ENCODE measurements around the gene ASAP2. TPM values are rescaled to one million over a fixed set of nuclear protein-coding genes. Genes with fewer than 3 reads are reported as not detected.

The ASAP2 gene
- polyA plus RNA-seq, 1 donor = 18.8 TPM

- DNase-seq = no peak
Observed at GRCh38 chr2:9232166-9232479, 25.5 kb downstream of the ASAP2 start.

GRCh38 chr2:9232886-9233285 lies 26.3 kb downstream of the ASAP2 start:
- DNase-seq = no peak

DNA sequence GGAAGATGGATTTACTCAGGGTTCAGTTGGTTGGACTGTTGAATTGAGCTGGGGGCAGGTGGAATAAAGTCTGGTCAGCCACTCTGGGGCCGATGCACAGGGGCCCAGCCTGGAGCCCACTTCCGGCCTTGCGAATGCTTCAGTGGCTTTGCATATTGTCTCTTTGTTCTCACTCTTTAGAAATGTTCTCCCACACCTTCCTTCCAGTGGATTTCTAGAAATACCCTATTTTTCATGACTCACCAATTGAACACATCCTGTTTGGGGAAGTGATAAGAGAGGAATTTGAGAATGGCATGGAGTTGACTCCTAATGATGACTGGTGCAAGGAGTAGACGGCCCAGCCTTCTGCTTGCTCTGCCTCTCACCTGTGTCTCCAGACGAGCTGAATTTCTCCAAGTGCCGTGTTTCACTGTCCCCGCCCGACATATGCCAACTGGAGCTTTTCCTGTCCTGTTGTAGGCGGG lies 28.1 kb downstream of the ASAP2 start:
- no peak for DNase-seq

DNA sequence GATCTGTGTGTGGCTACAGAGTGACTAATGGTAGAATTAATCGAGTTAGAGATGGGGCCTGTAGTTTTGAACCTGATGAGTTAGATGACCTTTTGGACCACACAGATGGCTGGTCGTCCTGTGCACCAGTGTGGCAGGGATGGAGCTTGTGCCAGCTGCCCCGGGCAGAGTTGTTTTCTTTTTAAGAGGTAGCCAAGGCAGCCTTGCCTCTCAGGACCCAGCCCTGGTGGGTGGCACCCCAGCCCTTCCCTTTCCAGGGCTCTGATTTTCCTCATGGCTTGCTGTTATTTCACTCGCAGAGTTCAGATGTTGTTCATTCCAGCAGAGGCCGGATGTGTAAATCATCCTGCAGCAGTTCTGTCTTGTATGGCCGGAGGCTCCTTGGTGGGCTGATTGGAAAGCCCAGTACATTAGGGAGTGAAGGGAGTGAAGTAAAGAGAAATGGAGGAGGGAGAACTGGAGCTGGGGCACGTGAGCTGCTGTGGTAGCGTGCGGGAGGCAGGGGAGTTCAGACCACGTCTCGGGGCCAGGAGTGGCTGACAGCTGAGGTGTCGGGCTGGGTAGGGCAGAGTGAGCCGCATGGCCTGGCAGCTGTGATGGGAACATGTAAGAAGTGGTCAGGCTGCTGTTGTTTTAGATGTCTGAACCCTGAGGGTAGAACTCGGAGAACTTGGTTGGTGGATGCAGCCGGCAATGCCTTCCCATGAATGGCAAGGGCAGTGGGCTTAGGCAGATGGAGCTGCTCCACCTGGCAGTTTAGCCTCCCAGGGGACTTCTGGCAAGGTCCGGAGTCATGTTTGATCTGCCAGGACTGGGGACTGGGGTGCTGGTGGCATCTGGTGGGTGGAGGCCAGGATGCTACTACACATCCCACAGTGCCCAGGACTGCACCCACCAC lies 28.8 kb downstream of the ASAP2 start:
- peak; percentile 50 for DNase-seq

- no peak for DNase-seq
Observed at GRCh38 chr2:9236045-9236344, 29.4 kb downstream of the ASAP2 start.

DNA sequence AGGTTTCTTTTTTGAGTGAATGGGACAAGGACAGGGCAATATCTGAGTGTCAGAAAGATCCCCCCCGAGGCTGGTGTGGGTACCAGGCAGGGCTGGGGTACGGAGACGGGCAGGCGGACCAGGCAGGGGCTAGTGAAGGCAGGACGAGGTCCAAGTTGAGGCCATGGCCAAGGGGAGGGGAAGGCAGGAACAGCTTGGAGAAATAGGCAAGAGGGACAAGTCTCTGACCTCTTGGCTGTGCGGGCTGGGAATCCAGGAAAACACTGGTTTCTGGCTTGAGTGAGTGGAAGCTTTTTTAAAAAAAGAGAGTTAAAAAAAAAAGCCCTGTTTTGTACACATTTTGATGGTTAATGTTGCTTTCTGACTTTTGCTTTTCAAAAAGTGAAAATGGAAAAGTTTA lies 30.3 kb downstream of the ASAP2 start:
- no peak for DNase-seq

- DNase-seq = no peak
Observed at GRCh38 chr2:9237831-9238230, 31.2 kb downstream of the ASAP2 start.

- no peak for DNase-seq
Observed at GRCh38 chr2:9238591-9239326, 32.1 kb downstream of the ASAP2 start.

DNA sequence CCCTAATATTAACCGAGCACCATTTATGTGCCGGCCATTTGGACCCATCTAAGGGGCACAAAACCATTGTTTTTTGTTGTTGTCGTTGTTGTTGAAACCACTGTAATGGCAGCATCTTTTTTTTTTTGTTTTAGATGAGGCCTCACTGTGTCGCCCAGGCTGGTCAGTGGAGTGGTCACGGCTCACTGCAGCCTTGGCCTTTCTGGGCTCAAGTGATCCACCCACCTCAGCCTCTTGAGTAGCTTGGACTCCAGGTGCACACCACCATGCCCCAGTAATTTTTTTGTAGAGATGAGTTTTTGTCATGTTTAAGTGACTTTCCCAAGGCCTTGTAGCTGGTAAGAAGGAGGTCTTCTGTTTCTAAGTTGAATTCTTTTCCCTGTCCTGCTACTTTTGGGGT lies 33.0 kb downstream of the ASAP2 start:
- no peak for DNase-seq

DNA sequence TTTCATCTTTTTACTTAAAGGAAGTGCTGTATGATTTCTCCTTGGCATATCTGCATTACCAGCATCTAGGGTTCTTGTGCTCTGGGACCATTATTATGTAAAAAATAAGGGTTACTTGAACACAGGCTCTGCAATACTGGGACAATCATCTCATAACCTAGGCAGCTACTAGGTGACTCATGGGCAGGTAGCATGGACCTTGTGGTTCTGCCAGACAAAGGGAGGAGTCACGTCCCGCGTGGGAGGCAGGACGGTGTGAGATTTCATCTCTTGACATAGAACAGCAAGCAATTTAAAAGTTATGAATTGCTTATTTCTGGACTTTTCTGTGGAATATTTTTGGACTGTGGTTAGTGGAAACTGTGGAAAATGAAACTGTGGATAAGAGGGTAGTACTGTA lies 34.1 kb downstream of the ASAP2 start:
- DNase-seq = no peak

- DNase-seq = no peak
Observed at GRCh38 chr2:9241233-9241632, 34.6 kb downstream of the ASAP2 start.

GRCh38 chr2:9243357-9243756 lies 36.7 kb downstream of the ASAP2 start:
- no peak for DNase-seq

- DNase-seq = no peak
Observed at GRCh38 chr2:9244985-9245544, 38.5 kb downstream of the ASAP2 start.

GRCh38 chr2:9247177-9247576 lies 40.6 kb downstream of the ASAP2 start:
- no peak for DNase-seq

GRCh38 chr2:9247786-9248185 lies 41.2 kb downstream of the ASAP2 start:
- no peak for DNase-seq

- DNase-seq = no peak
Observed at GRCh38 chr2:9248363-9248762, 41.8 kb downstream of the ASAP2 start.

- DNase-seq = no peak
Observed at GRCh38 chr2:9249020-9249800, 42.6 kb downstream of the ASAP2 start.

DNA sequence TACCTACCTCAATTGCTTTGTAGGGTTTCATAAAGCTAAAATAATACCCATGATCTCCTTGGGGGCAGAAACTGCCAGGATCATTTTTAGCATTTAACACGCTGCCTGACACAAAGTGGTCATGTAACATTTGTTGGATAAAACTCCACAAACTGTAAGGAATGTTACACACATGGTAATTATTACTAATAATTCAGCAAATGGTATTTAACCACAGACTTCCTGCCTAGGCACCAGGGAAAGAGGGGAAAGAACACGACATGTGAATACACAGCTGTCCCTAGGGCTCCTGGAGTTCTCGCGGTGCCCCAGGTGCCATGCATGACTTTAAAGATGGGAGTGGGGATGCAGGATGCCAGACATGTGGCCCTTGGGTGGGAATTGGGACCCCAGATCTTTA lies 43.5 kb downstream of the ASAP2 start:
- no peak for DNase-seq

GRCh38 chr2:9250498-9251153 lies 44.0 kb downstream of the ASAP2 start:
- no peak for DNase-seq

DNA sequence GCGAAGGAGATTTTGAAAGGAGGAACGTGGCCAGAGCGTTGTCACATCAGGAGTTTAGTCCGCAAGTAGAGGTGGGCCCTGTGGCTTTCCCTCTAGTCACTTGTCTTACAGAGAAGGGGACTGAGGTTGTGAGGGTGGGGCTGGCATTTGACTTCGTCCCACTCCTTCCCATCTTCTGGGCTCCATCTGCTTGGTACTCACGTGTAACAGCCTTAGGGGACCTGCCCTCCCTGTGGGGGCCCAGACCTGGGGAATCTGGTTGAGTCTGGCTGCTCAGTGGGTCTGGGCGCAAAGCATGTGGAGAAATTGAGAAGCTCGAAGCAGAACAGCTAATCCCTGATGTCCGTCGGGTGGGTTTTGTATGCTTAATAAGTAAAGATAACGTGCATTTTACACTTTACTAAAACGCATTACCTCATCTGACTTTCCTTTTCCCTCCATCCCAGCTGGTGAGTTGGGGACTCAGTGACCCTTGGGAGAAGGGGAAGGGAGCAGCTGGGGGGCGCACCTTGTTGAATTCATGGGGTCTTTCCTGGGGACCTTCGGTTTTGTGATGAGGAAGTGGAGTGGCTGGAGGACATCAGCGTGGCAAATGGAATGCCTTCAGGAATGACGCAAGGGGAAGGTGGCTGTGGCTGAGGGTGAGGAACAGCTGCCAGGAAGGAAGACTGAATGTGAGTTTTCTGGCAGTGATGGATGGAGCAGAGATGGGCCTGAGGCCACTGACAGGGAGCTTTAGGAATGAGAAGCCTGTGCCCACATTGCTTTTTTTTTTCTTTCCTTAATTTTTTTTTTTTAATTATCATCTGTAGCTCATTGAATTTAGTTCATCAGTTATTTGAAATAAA lies 44.8 kb downstream of the ASAP2 start:
- DNase-seq = peak; percentile 67

GRCh38 chr2:9252002-9252357 lies 45.4 kb downstream of the ASAP2 start:
- DNase-seq = no peak

DNA sequence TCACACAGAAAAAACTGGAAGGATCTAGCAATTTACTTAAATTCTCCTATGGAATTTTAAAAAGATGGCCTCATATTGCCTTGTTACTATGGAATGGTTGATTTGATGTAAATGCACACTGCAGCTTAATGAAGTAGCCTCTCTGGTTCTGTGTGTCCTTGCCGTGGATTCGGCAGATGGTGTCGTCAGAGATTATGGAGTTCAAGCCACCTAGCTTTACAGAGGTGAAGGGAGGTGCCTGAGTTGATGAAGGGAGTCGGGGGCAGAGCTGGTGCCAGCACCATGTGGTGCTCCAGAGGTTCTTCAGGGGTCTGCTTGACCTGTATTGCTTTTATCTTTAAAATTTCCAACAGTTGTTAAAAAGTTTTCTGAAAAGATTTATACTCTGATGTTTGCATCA lies 48.8 kb downstream of the ASAP2 start:
- no peak for DNase-seq

All from hindlimb muscle (tissue), 1 donor.